Measurements from ENCODE around the gene ARF4. TPM values are rescaled to one million over a fixed set of nuclear protein-coding genes. Genes with fewer than 3 reads are reported as not detected.

Gene ARF4
- total RNA-seq (2014; rRNA removed; shearing (Covaris generic)) (144 and 157 TPM in 2 replicates), polyA plus RNA-seq (2016; fragmentation: Nextera tagmentation; extraction: Ambion mirVana) (227 and 249 TPM in 2 replicates)
- long read RNA-seq, transcript ARF4-201 (6 exons, 1,660 nt): major isoform, 101 of 106 reads
- long read RNA-seq, partial matches to known transcripts: 0 of 106 reads
- long read RNA-seq, other reads (novel, unspliced or antisense): 3 of 106 reads

DNA sequence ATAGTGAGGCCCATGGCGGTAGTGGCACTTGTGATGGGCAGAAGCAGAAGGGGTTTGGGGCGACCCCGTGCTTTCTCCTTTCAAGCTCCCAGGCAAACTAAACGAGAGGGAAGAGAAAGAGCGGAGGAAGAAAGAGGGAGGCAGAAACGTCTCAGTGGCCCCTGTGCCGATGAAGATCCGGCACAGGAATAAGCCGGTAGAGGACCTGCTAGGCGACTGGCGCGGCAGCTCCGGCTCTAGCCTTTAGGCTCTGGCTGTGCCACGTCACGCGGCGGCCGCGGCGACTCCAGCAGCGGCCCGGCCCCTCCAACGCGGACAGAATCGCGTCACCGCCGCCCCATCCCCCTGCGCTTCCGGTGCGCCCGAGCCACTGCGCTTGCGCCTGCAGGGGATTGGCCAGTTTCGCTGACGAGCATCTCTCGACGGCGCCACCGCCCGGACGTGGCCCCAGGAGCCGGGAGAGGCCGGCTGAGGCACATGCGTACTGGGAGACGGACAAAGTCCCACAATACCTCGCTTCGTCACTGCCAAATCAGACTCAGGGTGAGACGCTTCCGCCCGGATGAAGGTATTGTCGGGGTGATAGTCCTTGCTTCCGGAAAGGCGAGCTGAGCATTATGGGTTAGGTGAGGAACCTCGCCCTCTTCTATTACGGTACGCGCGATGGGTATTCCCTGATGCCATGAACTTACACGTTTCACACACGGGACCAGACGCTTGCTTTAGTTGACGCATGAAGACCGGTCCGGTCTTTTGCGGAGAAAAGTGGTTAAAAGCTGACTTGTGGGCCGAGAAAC lies at the start of gene ARF4:
ARF4 (minus strand) TSS at position 218 of the 797 bp plus-strand sequence; CDS start at position 14, 204 bp downstream.
- 0 out of 2 replicates have a peak, but pooled peaks have one; percentile 8 for TF ChIP-seq NANOG (IDR thresholded peaks at IDR 0.05; ENCODE audit: borderline replicate concordance)
- TF ChIP-seq CREB1 (CRISPR knock-in tag; IDR thresholded peaks at IDR 0.05; ENCODE audit: low read depth): peak; percentile 97
- peak; percentile 86 for TF ChIP-seq POLR2AphosphoS5 (IDR thresholded peaks at IDR 0.05; ENCODE audit: low read depth)
- TF ChIP-seq REST (IDR thresholded peaks at IDR 0.05; ENCODE audit: unreplicated experiment): no peak
- TF ChIP-seq, protein P1, sequence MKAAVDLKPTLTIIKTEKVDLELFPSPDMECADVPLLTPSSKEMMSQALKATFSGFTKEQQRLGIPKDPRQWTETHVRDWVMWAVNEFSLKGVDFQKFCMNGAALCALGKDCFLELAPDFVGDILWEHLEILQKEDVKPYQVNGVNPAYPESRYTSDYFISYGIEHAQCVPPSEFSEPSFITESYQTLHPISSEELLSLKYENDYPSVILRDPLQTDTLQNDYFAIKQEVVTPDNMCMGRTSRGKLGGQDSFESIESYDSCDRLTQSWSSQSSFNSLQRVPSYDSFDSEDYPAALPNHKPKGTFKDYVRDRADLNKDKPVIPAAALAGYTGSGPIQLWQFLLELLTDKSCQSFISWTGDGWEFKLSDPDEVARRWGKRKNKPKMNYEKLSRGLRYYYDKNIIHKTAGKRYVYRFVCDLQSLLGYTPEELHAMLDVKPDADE (IDR thresholded peaks at IDR 0.05): peak; percentile 89
- TF ChIP-seq, protein P2, sequence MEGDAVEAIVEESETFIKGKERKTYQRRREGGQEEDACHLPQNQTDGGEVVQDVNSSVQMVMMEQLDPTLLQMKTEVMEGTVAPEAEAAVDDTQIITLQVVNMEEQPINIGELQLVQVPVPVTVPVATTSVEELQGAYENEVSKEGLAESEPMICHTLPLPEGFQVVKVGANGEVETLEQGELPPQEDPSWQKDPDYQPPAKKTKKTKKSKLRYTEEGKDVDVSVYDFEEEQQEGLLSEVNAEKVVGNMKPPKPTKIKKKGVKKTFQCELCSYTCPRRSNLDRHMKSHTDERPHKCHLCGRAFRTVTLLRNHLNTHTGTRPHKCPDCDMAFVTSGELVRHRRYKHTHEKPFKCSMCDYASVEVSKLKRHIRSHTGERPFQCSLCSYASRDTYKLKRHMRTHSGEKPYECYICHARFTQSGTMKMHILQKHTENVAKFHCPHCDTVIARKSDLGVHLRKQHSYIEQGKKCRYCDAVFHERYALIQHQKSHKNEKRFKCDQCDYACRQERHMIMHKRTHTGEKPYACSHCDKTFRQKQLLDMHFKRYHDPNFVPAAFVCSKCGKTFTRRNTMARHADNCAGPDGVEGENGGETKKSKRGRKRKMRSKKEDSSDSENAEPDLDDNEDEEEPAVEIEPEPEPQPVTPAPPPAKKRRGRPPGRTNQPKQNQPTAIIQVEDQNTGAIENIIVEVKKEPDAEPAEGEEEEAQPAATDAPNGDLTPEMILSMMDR (conservative IDR thresholded peaks at IDR 0.05; ENCODE audit: low read depth in 2 of 2): peak in 1 of 2 experiments; percentile 34; a peak in 2 of 4 replicates
- TF ChIP-seq ZNF331 (CRISPR knock-in tag; IDR thresholded peaks at IDR 0.05; ENCODE audit: low read depth): no peak
- DNase-seq (ENCODE audit: low spot score) (peak; percentile 98), ATAC-seq (peak; percentile 93)
- Histone ChIP-seq H3F3A (replicated peaks; ENCODE audit: low read depth) (0 out of 2 replicates have a peak, but pooled peaks cover 5% of the 10 kb centered on the region), H3K36me3 (ENCODE audit: insufficient read depth) (no peaks in the 10 kb centered on the region; the same call in 1 of the 2 replicates), H3K27ac (ENCODE audit: low read depth) (peak within 1 kb of the TSS; percentile 100), H3K79me2 (replicated peaks; ENCODE audit: insufficient read depth) (peaks cover 46% of the 10 kb centered on the region), H4K20me1 (replicated peaks; ENCODE audit: insufficient read depth) (peaks cover 34% of the 10 kb centered on the region), H3K4me1 (ENCODE audit: insufficient read depth) (peaks cover 20% of the 10 kb centered on the region), H3K27me3 (ENCODE audit: insufficient read depth) (no peaks in the 10 kb centered on the region), H3K4me2 (peak within 1 kb of the TSS; percentile 88), H2AFZ (peak within 1 kb of the TSS; percentile 2; the same call in 1 of the 2 replicates), H3K4me3 (peak within 1 kb of the TSS; percentile 87), H3K9me2 (ENCODE audit: insufficient read depth) (no peaks in the 10 kb centered on the region)
- Mint-ChIP-seq H3K27ac (peak within 1 kb of the TSS; percentile 100), H3K27me3 (ENCODE audit: insufficient read depth, low read depth, poor library complexity) (peaks cover 11% of the 10 kb centered on the region), H3K9me3 (no peaks in the 10 kb centered on the region; the same call in 2 of the 3 replicates), H3K36me3 (ENCODE audit: low read depth) (peaks cover 36% of the 10 kb centered on the region), H3K4me1 (peaks cover 25% of the 10 kb centered on the region), H3K4me3 (peak within 1 kb of the TSS; percentile 96)

Measured in GM23338 (cell line).